LNCAP (cell line): ENCODE measurements around the gene ZBTB38.

Experiments used
- TF ChIP-seq, protein P1 (sequence below): fragments of 450-650 bp; IDR thresholded peaks from 2 replicates; pipeline ENCODE4 v1.5.1; 2017; ENCODE audit warnings: mild to moderate bottlenecking

ZBTB38 gene

DNA sequence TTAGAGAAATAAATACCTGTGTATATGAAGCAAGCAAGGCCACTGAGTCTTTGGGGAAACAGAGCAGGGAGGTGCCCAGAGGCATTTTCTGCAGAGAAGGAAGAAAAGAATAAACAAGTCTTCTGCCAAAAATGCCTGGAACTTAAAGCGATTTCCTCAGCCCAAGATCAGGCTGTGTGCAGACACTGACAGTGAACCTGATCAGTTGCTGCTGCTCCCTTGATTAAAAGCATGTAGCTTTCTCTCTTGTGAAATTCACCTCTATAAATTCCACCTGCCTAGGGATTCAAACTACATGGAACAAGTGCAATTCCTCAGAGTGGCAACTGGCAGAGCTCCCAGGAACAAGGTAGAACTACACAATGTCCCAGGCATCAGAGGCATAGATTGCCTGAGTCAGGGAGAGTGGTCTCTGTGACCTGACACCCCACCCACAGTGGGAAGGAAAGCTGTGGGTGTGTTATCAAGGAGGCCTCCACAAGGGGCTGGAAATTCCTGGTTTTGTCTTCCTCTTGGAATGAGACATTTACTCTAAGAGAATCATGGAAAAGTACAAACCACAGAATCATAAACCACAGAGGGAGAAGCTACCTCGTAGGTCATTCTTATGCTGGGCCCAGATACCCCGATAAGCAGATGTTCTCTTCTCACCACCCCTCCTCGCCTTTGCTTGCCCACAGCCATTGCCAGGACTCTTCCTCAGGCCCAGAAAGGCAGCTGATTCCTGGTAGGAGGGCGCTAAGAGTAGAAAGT lies 1.8 kb upstream of the ZBTB38 start:
- TF ChIP-seq, protein P1, sequence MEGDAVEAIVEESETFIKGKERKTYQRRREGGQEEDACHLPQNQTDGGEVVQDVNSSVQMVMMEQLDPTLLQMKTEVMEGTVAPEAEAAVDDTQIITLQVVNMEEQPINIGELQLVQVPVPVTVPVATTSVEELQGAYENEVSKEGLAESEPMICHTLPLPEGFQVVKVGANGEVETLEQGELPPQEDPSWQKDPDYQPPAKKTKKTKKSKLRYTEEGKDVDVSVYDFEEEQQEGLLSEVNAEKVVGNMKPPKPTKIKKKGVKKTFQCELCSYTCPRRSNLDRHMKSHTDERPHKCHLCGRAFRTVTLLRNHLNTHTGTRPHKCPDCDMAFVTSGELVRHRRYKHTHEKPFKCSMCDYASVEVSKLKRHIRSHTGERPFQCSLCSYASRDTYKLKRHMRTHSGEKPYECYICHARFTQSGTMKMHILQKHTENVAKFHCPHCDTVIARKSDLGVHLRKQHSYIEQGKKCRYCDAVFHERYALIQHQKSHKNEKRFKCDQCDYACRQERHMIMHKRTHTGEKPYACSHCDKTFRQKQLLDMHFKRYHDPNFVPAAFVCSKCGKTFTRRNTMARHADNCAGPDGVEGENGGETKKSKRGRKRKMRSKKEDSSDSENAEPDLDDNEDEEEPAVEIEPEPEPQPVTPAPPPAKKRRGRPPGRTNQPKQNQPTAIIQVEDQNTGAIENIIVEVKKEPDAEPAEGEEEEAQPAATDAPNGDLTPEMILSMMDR, result no peak

DNA sequence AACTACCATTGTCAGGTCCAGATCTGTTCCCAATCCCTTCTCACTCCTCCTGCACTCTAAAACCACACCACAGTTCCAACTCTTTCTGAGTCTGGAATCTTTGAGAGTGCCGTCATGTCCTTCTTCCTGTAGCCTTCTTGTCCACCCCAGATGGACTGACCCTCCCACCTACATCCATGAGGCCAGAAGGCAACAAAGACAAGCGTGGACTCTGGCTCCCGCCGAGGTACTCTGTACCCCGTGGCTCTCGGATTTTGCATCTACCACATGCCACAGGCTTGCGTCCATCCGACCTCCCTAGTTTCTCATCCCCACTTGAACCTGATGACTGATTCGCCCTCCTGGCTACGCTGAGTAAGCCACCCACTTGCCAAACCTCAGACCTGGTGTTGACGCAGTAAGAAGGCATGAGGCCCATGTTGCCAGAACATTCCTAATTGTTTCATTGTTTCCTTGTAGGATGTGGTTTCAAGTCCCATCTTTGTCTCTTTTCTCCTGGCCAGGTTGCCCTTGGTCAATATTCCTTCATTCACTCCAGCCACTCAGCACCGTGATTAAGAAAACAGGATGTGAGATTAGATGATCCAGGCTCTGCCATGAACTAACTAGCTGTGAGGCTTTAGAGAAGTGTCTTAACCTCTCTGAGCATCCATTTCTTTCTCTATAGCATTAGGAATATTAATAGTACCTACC lies 1.1 kb upstream of the ZBTB38 start:
- TF ChIP-seq, protein P1, result no peak

DNA sequence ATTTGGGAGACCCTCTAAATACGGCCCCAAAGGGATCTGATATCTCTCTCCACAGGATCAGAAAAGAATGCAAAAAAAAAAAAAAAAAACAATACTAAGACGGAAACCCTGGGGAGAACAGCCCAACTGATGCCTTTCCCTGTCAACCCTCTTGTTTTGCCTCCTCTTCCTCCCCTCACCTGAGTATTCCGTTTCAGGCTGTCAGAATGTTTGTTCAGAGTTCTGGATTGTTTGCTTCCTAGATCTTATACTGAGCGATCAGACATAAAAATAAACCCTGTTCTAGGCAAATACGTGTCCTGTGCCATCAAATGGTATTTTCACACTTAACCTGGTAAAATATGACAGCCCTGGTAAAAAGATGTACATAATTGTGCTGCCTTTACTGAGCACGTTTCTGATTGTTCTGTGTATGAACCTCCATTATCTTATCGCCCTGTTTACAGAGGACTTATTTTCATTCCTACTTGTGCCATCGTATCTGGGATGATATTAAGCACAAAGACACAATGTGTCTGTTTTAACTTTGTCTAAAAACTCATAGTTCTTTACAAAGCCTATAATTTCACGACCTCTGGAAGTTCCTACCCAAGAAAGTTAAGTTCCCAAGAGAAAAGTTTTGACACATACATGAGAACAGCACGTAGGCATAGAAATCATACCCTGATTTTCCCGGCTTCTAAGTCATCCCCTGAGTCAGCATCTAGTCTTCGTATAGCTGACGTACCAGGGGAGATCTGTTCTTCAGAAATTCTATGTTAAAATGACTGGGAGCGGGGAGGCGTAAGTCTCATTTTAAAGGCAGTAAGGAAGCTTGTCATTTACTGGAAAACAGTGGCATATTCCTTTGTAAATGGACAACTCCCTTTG lies 856 bp downstream of the ZBTB38 start:
- TF ChIP-seq, protein P1, result no peak

DNA sequence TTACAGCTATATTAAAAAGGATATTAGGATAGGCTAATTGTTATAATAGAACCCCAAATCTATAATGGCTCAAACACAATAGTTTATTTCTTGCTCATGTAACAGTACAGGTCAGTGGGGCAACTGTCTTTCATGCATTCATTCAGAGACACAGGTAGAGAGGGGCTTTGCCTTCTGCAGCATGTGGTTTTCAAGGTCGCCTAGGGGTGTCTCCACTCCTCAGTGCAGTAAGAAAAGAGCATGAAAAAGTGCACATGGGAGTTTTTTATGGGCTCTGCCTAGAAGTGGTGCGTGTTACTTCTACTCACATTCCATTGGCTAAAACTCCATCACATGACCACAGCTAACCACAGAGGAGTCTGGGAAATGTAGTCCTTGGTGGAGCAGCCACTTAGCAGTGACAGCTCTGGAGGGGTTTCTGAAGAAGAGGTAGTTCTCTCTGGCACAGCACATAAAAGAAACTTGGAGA lies 1.8 kb downstream of the ZBTB38 start:
- TF ChIP-seq, protein P1, result 0 out of 2 replicates have a peak, but pooled peaks have one; percentile 26

DNA sequence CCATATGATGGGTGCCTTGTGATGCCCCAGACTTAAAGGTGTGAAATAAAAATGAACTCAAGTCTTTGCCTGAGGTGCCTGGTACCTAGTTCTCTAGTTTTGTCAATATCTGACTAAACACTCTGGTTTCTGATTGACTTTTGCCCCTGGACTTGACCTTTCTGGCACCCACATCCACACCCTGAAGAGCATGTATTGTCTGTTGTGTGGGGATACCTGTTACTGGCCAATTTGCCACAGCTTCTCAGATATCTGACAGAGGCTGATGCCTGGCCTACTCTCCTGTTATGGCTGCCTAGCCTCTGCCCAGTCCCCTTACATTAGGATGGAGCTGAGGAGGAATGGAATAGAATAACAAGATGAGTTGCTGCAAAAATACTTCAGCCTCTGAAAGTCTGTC lies 3.6 kb downstream of the ZBTB38 start:
- TF ChIP-seq, protein P1, result no peak

GRCh38 chr3:141372656-141373055 lies 4.4 kb downstream of the ZBTB38 start:
- TF ChIP-seq, protein P1, result no peak

DNA sequence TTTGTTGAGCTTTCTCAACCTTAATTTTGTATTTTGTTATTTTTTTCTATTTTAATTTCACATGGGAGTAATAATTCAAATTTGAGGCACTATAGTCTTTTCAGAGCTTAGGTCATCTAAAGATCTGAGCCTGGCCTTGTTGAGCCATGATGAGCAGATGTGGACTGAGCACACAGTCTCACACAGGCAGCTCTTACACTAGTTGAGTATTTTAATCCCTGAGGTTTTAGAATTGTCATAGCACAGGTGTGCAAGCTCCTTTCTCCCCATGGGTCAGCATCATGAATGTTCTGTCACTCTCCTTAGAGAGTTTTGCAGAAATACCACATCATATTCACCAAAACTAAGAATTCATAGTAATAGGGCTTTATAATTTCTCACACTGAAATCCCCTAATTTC lies 4.9 kb downstream of the ZBTB38 start:
- TF ChIP-seq, protein P1, result no peak
